Measurements from ENCODE around the gene HECTD4.
A peak's percentile ranks its signal among the peaks of the same experiment; 100 is the strongest.

Gene HECTD4

DNA sequence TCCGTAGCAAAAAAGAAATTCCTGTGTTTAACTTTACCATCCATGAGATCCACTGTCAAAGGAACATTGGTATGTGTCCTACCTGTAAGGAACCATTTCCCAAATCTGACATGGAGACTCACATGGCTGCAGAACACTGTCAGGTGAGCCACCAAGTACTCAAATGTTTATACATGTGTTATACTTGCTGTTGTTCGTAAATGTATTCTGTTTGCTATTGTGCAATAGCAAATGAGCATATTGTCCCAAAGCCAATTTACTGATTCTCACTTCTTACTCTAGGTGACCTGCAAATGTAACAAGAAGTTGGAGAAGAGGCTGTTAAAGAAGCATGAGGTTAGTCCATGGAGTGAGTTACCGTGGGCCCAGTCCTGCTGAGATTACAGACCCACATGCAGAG lies 247.5 kb downstream of the HECTD4 start:
- H3K9ac ChIP-seq (ENCODE audit: low read depth, low read length, poor library complexity, severe bottlenecking): no peak overlapping the region
- peaks cover 18% of the 10 kb centered on the region for H3K4me1 ChIP-seq (ENCODE audit: insufficient read depth, low read length, poor library complexity, severe bottlenecking)
- H3K36me3 ChIP-seq (ENCODE audit: insufficient read depth, low read length): peaks cover 13% of the 10 kb centered on the region; the same call in 1 of the 2 replicates
- H3K9me2 ChIP-seq (replicated peaks; ENCODE audit: low read depth, low read length): no peaks in the 10 kb centered on the region
- H2AFZ ChIP-seq (ENCODE audit: low read length): no peak overlapping the region
- peaks cover 19% of the 10 kb centered on the region for H4K20me1 ChIP-seq (ENCODE audit: insufficient read depth, low read length, poor library complexity, severe bottlenecking)
- no peak overlapping the region for H3K4me3 ChIP-seq (ENCODE audit: low read length, poor library complexity, severe bottlenecking)
- peaks cover 9% of the 10 kb centered on the region; the same call in 1 of the 2 replicates for H3F3A ChIP-seq (ENCODE audit: low read depth)
- no peaks in the 10 kb centered on the region for H3K27me3 ChIP-seq (ENCODE audit: insufficient read depth, low read length, poor library complexity, severe bottlenecking)
- TF ChIP-seq EZH2phosphoT487 (IDR thresholded peaks at IDR 0.05; ENCODE audit: borderline replicate concordance): no peak
- TF ChIP-seq, protein P1, sequence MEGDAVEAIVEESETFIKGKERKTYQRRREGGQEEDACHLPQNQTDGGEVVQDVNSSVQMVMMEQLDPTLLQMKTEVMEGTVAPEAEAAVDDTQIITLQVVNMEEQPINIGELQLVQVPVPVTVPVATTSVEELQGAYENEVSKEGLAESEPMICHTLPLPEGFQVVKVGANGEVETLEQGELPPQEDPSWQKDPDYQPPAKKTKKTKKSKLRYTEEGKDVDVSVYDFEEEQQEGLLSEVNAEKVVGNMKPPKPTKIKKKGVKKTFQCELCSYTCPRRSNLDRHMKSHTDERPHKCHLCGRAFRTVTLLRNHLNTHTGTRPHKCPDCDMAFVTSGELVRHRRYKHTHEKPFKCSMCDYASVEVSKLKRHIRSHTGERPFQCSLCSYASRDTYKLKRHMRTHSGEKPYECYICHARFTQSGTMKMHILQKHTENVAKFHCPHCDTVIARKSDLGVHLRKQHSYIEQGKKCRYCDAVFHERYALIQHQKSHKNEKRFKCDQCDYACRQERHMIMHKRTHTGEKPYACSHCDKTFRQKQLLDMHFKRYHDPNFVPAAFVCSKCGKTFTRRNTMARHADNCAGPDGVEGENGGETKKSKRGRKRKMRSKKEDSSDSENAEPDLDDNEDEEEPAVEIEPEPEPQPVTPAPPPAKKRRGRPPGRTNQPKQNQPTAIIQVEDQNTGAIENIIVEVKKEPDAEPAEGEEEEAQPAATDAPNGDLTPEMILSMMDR (conservative IDR thresholded peaks at IDR 0.05; ENCODE audit: low read length): no peak
- H3K4me2 ChIP-seq (ENCODE audit: low read depth, low read length, poor library complexity, severe bottlenecking): no peak overlapping the region
- H3K9me3 ChIP-seq (ENCODE audit: insufficient read depth, low read depth, low read length): no peaks in the 10 kb centered on the region
- no peaks in the 10 kb centered on the region; the same call in 1 of the 2 replicates for H3K79me2 ChIP-seq (ENCODE audit: insufficient read depth, low read length)

GRCh38 chr12:112133418-112133817 lies 248.8 kb downstream of the HECTD4 start:
- Histone ChIP-seq H2AFZ (ENCODE audit: low read length) (no peak overlapping the region), H3K9ac (ENCODE audit: low read depth, low read length, poor library complexity, severe bottlenecking) (no peak overlapping the region), H3K9me3 (ENCODE audit: insufficient read depth, low read depth, low read length) (no peaks in the 10 kb centered on the region), H4K20me1 (ENCODE audit: insufficient read depth, low read length, poor library complexity, severe bottlenecking) (peaks cover 19% of the 10 kb centered on the region), H3K36me3 (ENCODE audit: insufficient read depth, low read length) (peaks cover 13% of the 10 kb centered on the region; the same call in 1 of the 2 replicates), H3F3A (ENCODE audit: low read depth) (peaks cover 9% of the 10 kb centered on the region; the same call in 1 of the 2 replicates), H3K27me3 (ENCODE audit: insufficient read depth, low read length, poor library complexity, severe bottlenecking) (no peaks in the 10 kb centered on the region), H3K4me1 (ENCODE audit: insufficient read depth, low read length, poor library complexity, severe bottlenecking) (peaks cover 23% of the 10 kb centered on the region), H3K79me2 (ENCODE audit: insufficient read depth, low read length) (no peaks in the 10 kb centered on the region; the same call in 1 of the 2 replicates), H3K4me2 (ENCODE audit: low read depth, low read length, poor library complexity, severe bottlenecking) (no peak overlapping the region), H3K9me2 (replicated peaks; ENCODE audit: low read depth, low read length) (no peaks in the 10 kb centered on the region), H3K4me3 (ENCODE audit: low read length, poor library complexity, severe bottlenecking) (no peak overlapping the region)
- TF ChIP-seq, protein P1 (conservative IDR thresholded peaks at IDR 0.05; ENCODE audit: low read length): no peak
- no peak for TF ChIP-seq EZH2phosphoT487 (IDR thresholded peaks at IDR 0.05; ENCODE audit: borderline replicate concordance)

DNA sequence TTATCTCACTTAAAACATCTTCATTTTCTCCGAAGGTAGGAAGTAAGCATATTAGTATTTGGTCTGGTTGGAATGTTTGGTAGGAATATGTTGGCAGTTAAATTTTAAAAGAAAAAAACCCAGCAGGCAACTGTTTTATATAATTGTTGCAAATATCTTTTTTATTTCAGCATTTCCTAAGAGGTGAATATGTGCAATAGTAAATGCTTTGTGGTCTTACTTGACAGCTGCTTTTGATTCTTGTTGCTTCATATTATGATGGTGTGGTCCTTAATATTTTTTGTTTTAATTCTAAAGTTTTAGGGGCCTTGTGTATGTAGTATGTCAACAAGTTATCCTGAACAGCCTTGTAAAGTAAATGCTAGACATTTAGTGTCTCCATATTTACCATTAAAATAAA lies 250.5 kb downstream of the HECTD4 start:
- peaks cover 9% of the 10 kb centered on the region; the same call in 1 of the 2 replicates for H3F3A ChIP-seq (ENCODE audit: low read depth)
- no peak overlapping the region for H2AFZ ChIP-seq (ENCODE audit: low read length)
- peak overlapping the region; percentile 72 for H3K4me2 ChIP-seq (ENCODE audit: low read depth, low read length, poor library complexity, severe bottlenecking)
- TF ChIP-seq, protein P1 (conservative IDR thresholded peaks at IDR 0.05; ENCODE audit: low read length): no peak
- no peak for TF ChIP-seq EZH2phosphoT487 (IDR thresholded peaks at IDR 0.05; ENCODE audit: borderline replicate concordance)
- no peaks in the 10 kb centered on the region for H3K9me3 ChIP-seq (ENCODE audit: insufficient read depth, low read depth, low read length)
- H3K27me3 ChIP-seq (ENCODE audit: insufficient read depth, low read length, poor library complexity, severe bottlenecking): no peaks in the 10 kb centered on the region
- H3K36me3 ChIP-seq (ENCODE audit: insufficient read depth, low read length): peaks cover 8% of the 10 kb centered on the region; the same call in 1 of the 2 replicates
- peaks cover 8% of the 10 kb centered on the region; the same call in 1 of the 2 replicates for H3K79me2 ChIP-seq (ENCODE audit: insufficient read depth, low read length)
- H3K9me2 ChIP-seq (replicated peaks; ENCODE audit: low read depth, low read length): no peaks in the 10 kb centered on the region
- H4K20me1 ChIP-seq (ENCODE audit: insufficient read depth, low read length, poor library complexity, severe bottlenecking): peaks cover 22% of the 10 kb centered on the region
- H3K4me1 ChIP-seq (ENCODE audit: insufficient read depth, low read length, poor library complexity, severe bottlenecking): peaks cover 31% of the 10 kb centered on the region
- H3K9ac ChIP-seq (ENCODE audit: low read depth, low read length, poor library complexity, severe bottlenecking): no peak overlapping the region
- H3K4me3 ChIP-seq (ENCODE audit: low read length, poor library complexity, severe bottlenecking): no peak overlapping the region

All from Loucy (cell line).